ENCODE data around the gene NTMT2.

- TF ChIP-seq CTCF (IDR thresholded peaks at IDR 0.05; ENCODE audit: insufficient read depth, low read depth, low read length) (no peak), EZH2 (IDR thresholded peaks at IDR 0.05; ENCODE audit: insufficient read depth, low read length) (no peak)
Measured at GRCh38 chr1:170182442-170182841, 36.7 kb downstream of the NTMT2 start.
